Measurements from ENCODE around the gene RFX7. TPM values are rescaled to one million over a fixed set of nuclear protein-coding genes. Genes with fewer than 3 reads are reported as not detected.
"Not testable (repeated sequence)": the region's sequence is repeated elsewhere in the genome, so short reads cannot be mapped to it uniquely, and the experiment has no call there.

RFX7 gene
- total and polyA plus RNA-seq, 4 donors = 2.6 to 14.8 (median 7.2) TPM

DNA sequence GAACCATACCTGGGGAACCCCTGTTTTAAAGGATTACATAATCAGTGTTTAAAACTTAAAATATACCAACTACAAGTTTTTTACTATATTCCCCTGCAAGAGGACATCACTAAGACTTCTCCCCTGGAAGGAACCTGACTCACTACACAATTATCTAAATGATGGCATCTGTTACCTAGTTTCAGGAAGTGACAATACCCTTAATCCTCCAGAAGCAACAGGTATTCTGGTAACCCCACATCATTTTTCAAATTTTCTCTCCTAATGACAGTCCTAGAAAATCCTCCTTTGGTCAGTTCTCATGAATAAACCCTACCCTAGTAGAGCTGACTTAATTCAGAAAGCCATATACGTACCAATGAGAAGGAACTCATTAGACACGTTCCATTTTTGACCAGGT, 78.4 kb downstream of the RFX7 start:
- H3K9ac ChIP-seq (ENCODE audit: insufficient read depth in 1 of 2, low read length in 2 of 2) = no peak overlapping the region
- H3K27ac ChIP-seq (ENCODE audit: low read depth in 1 of 2, low read length in 1 of 2) = no peak overlapping the region
- peaks cover 0 to 6% (median 3%) of the 10 kb centered on the region in 5 donors for H3K4me1 ChIP-seq (ENCODE audit: control insufficient read depth in 5 of 5, insufficient read depth in 5 of 5, low read length in 5 of 5)
- no peaks in the 10 kb centered on the region for H3K27me3 ChIP-seq (ENCODE audit: control insufficient read depth in 3 of 3, insufficient read depth in 3 of 3, low read length in 2 of 3)
- WGBS, 2 donors = 96 to 99% methylated on average over 2 of the region's 2 CpGs
- H3K4me3 ChIP-seq = no peak overlapping the region
- peaks cover 0 to 6% (median 0%) of the 10 kb centered on the region in 4 donors for H3K36me3 ChIP-seq (ENCODE audit: control insufficient read depth in 4 of 4, insufficient read depth in 4 of 4, low read length in 4 of 4)
- no peak for DNase-seq
- H3K9me3 ChIP-seq (ENCODE audit: control insufficient read depth in 4 of 4, insufficient read depth in 3 of 4, low read length in 3 of 4) = no peaks in the 10 kb centered on the region
- ATAC-seq (ENCODE audit: insufficient read depth, low FRiP score) = no peak
- no peak for TF ChIP-seq CTCF (IDR thresholded peaks at IDR 0.05; ENCODE audit: control extremely low read depth, extremely low read depth)

DNA sequence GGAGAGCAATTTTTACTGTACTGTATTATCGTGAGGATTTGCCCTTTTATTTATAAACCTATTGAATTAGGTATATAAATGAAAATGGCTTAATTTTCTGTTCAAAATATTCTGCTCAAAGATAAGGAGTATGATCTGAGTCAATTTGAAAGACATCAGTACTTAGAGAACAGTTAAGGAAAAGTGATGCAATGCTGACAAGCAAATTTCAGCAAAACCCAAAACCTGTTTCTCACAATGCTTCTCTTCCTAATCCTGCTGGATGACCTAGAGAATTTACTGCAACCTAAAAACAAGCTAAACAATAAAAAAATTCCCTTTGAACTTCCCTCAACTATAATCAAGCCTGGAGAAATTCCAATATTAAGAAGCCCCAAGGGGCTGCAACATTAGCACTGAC, 82.7 kb downstream of the RFX7 start:
- ATAC-seq (ENCODE audit: insufficient read depth, low FRiP score) (no peak), DNase-seq (peak in 1 of 3 donors; percentile 9)
- H3K9ac ChIP-seq (ENCODE audit: insufficient read depth in 1 of 2, low read length in 2 of 2) = no peak overlapping the region
- H3K36me3 ChIP-seq (ENCODE audit: control insufficient read depth in 4 of 4, insufficient read depth in 4 of 4, low read length in 4 of 4) = no peaks in the 10 kb centered on the region
- peaks cover 0 to 6% (median 2%) of the 10 kb centered on the region in 5 donors for H3K4me1 ChIP-seq (ENCODE audit: control insufficient read depth in 5 of 5, insufficient read depth in 5 of 5, low read length in 5 of 5)
- no peaks in the 10 kb centered on the region for H3K9me3 ChIP-seq (ENCODE audit: control insufficient read depth in 4 of 4, insufficient read depth in 3 of 4, low read length in 3 of 4)
- no peak overlapping the region for H3K27ac ChIP-seq (ENCODE audit: low read depth in 1 of 2, low read length in 1 of 2)
- TF ChIP-seq CTCF (IDR thresholded peaks at IDR 0.05; ENCODE audit: control extremely low read depth, extremely low read depth) = no peak
- WGBS, 2 donors = 70 to 73% methylated on average over 1 of the region's 1 CpG
- H3K27me3 ChIP-seq (ENCODE audit: control insufficient read depth in 3 of 3, insufficient read depth in 3 of 3, low read length in 2 of 3) = no peaks in the 10 kb centered on the region
- H3K4me3 ChIP-seq = no peak overlapping the region

- Histone ChIP-seq H3K9me3 (ENCODE audit: control insufficient read depth in 4 of 4, insufficient read depth in 3 of 4, low read length in 3 of 4) (no peaks in the 10 kb centered on the region), H3K4me1 (ENCODE audit: control insufficient read depth in 5 of 5, insufficient read depth in 5 of 5, low read length in 5 of 5) (peaks cover 0 to 1% (median 0%) of the 10 kb centered on the region in 5 donors), H3K27me3 (ENCODE audit: control insufficient read depth in 3 of 3, insufficient read depth in 3 of 3, low read length in 2 of 3) (no peaks in the 10 kb centered on the region), H3K4me3 (no peak overlapping the region), H3K36me3 (ENCODE audit: control insufficient read depth in 4 of 4, insufficient read depth in 4 of 4, low read length in 4 of 4) (no peaks in the 10 kb centered on the region), H3K9ac (ENCODE audit: insufficient read depth in 1 of 2, low read length in 2 of 2) (no peak overlapping the region), H3K27ac (ENCODE audit: low read depth in 1 of 2, low read length in 1 of 2) (no peak overlapping the region)
- 88 to 93% methylated on average over 3 of the region's 3 CpGs for WGBS, 2 donors
- TF ChIP-seq CTCF (IDR thresholded peaks at IDR 0.05; ENCODE audit: control extremely low read depth, extremely low read depth) = no peak
- ATAC-seq (ENCODE audit: insufficient read depth, low FRiP score) (no peak), DNase-seq (no peak)
Observed at GRCh38 chr15:56156877-56157276, 86.8 kb downstream of the RFX7 start.

DNA sequence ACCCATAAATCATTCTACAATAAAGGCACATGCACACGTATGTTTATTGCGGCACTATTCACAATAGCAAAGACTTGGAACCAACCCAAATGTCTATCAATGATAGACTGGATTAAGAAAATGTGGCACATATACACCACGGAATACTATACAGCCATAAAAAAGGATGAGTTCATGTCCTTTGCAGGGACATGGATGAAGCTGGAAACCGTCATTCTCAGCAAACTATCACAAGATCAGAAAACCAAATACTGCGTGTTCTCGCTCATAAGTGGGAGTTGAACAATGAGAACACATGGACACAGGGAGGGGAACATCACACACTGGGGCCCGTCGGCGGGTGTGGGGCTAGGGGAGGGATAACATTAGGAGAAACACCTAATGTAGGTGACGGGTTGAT, 88.4 kb downstream of the RFX7 start:
- not testable (repeated sequence) for H3K9ac ChIP-seq (ENCODE audit: insufficient read depth in 1 of 2, low read length in 2 of 2); H3K27ac ChIP-seq (ENCODE audit: low read depth in 1 of 2, low read length in 1 of 2); H3K36me3 ChIP-seq (ENCODE audit: control insufficient read depth in 4 of 4, insufficient read depth in 4 of 4, low read length in 4 of 4); H3K27me3 ChIP-seq (ENCODE audit: control insufficient read depth in 3 of 3, insufficient read depth in 3 of 3, low read length in 2 of 3); H3K4me1 ChIP-seq (ENCODE audit: control insufficient read depth in 5 of 5, insufficient read depth in 5 of 5, low read length in 5 of 5); H3K4me3 ChIP-seq; DNase-seq; ATAC-seq (ENCODE audit: insufficient read depth, low FRiP score); H3K9me3 ChIP-seq (ENCODE audit: control insufficient read depth in 4 of 4, insufficient read depth in 3 of 4, low read length in 3 of 4)
- 87 to 96% methylated on average over 10 of the region's 10 CpGs for WGBS, 2 donors

- H3K27ac ChIP-seq (ENCODE audit: low read depth in 1 of 2, low read length in 1 of 2); H3K4me3 ChIP-seq; H3K36me3 ChIP-seq (ENCODE audit: control insufficient read depth in 4 of 4, insufficient read depth in 4 of 4, low read length in 4 of 4); H3K4me1 ChIP-seq (ENCODE audit: control insufficient read depth in 5 of 5, insufficient read depth in 5 of 5, low read length in 5 of 5); DNase-seq; H3K9me3 ChIP-seq (ENCODE audit: control insufficient read depth in 4 of 4, insufficient read depth in 3 of 4, low read length in 3 of 4); H3K27me3 ChIP-seq (ENCODE audit: control insufficient read depth in 3 of 3, insufficient read depth in 3 of 3, low read length in 2 of 3); ATAC-seq (ENCODE audit: insufficient read depth, low FRiP score); H3K9ac ChIP-seq (ENCODE audit: insufficient read depth in 1 of 2, low read length in 2 of 2): not testable (repeated sequence)
- 90 to 99% methylated on average over 4 of the region's 4 CpGs for WGBS, 2 donors
Observed at GRCh38 chr15:56154768-56155167, 88.9 kb downstream of the RFX7 start.

Measured in lung (tissue), 12 donors.